Measurements from ENCODE around the gene CCDC187.

Gene CCDC187

DNA sequence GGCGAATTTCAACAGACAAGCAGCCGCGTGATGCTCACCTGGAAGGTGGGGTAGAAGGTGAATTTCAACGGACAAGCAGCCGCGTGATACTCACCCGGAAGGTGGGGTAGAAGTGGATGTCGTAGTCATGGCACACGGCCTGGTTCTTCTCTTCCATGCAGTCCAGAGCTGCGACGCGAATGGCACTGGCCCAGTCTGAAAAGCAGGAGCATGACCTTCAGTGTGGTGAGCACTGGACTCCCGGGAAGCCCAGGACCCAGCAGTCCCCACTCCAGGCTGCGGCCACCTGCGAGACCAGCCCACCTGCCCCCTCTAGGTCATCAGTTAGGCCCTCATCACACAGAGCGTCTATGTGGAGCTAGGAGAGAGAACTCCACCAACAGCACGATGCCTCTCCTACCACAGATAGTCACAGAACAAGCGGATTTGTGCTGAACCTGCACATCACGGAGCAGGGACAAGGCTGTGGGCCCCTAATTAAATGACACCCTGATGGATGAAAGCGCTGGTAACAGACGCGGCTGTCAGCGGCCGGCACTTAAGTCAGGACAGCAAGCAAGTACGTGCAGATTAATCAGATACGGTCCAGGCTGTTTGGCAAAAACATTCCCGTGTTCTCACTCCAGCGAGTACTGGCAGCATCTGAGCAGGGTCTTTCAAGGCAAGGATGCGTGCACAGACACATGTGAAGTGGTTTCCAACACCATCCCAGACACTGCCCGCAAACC, 77.0 kb downstream of the CCDC187 start:
- POLR2A ChIA-PET (ENCODE audit: low non-redundant PET): no interaction called here
- TF ChIP-seq, protein P1, sequence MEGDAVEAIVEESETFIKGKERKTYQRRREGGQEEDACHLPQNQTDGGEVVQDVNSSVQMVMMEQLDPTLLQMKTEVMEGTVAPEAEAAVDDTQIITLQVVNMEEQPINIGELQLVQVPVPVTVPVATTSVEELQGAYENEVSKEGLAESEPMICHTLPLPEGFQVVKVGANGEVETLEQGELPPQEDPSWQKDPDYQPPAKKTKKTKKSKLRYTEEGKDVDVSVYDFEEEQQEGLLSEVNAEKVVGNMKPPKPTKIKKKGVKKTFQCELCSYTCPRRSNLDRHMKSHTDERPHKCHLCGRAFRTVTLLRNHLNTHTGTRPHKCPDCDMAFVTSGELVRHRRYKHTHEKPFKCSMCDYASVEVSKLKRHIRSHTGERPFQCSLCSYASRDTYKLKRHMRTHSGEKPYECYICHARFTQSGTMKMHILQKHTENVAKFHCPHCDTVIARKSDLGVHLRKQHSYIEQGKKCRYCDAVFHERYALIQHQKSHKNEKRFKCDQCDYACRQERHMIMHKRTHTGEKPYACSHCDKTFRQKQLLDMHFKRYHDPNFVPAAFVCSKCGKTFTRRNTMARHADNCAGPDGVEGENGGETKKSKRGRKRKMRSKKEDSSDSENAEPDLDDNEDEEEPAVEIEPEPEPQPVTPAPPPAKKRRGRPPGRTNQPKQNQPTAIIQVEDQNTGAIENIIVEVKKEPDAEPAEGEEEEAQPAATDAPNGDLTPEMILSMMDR (conservative IDR thresholded peaks at IDR 0.05; ENCODE audit: low read depth): no peak
- CTCF ChIA-PET: interaction anchor here (0.6 to 1.3 kb wide), 7 partner anchors 11 to 261 kb away, joined by 3 to 5 read pairs (median 3); no protein-coding TSS in a partner anchor
- H3K27ac ChIP-seq: peak overlapping the region; percentile 80
- no peak for DNase-seq (ENCODE audit: low spot score)

DNA sequence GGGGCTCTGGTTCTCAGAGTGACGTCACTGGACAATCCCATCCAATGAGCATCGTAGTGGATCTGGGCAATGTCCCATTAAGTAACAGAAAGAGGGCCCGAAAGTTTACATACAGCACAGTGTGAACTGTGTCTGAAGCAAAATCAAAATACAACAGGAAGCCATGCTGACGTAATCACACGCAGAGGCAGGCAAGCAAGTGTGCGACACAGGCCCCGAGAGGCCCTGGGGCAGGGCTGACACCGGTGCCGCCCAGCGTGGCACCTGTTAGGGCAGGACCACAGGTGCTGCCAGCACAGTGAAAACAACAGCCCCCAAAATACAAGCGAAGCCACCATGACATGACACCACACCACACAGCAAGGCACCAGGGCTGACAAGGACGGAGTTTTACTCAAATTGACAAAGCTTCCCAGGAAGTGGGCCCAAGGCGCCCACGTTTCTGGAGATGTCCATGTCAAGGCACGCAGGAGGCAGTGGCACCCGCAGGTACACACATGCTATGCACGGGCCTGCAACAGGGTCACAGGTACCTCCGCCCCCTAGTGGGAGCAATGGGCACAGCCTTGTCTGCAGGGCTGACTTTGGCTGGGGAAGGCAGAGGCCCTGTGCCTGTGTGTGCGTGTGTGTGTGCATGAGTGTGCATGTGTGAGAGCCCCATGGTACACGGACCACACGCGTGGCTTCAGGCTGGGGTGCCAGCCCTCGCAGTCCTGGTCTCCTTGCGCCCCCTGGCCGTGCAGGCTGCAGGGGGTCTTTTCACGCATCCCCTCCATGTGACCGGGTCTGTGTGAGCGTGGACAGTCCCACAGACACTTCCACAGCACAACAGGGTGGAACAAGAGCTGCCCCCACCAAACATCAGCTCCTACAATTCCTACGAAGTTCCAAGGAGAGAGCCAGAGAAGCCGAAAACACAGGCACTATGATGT, 77.9 kb downstream of the CCDC187 start:
- peak overlapping the region; percentile 80 for H3K27ac ChIP-seq
- TF ChIP-seq, protein P1 (conservative IDR thresholded peaks at IDR 0.05; ENCODE audit: low read depth): peak; percentile 99
- DNase-seq (ENCODE audit: low spot score): peak; percentile 84
- CTCF ChIA-PET: interaction anchor here (0.6 to 1.3 kb wide), 15 partner anchors 8 to 1210 kb away, joined by 3 to 5 read pairs (median 3); no protein-coding TSS in a partner anchor
- POLR2A ChIA-PET (ENCODE audit: low non-redundant PET): no interaction called here

DNA sequence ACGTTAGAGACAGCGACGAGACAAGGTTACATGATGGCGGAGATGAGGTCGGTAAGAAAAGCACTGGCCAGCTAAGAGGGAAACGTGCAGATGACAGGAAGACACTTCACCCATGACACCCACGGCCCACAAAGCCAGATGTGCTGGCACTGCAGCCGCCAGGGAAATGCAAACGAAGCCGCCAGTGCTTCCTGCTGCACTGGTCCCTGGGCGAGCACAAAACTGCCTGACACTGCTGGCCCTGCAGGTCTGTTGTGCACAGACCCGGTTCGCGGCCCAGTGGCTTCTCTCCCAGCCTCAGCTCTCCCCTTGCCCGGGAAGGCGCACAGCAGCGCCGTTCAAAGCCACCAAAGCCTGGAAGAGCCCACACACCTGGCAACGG, 78.5 kb downstream of the CCDC187 start:
- CTCF ChIA-PET: interaction anchor here (0.6 to 1.3 kb wide), 11 partner anchors 9 to 1211 kb away, joined by 3 to 5 read pairs (median 3); no protein-coding TSS in a partner anchor
- POLR2A ChIA-PET (ENCODE audit: low non-redundant PET): no interaction called here
- TF ChIP-seq, protein P1 (conservative IDR thresholded peaks at IDR 0.05; ENCODE audit: low read depth): no peak
- peak overlapping the region; percentile 80 for H3K27ac ChIP-seq
- no peak for DNase-seq (ENCODE audit: low spot score)

DNA sequence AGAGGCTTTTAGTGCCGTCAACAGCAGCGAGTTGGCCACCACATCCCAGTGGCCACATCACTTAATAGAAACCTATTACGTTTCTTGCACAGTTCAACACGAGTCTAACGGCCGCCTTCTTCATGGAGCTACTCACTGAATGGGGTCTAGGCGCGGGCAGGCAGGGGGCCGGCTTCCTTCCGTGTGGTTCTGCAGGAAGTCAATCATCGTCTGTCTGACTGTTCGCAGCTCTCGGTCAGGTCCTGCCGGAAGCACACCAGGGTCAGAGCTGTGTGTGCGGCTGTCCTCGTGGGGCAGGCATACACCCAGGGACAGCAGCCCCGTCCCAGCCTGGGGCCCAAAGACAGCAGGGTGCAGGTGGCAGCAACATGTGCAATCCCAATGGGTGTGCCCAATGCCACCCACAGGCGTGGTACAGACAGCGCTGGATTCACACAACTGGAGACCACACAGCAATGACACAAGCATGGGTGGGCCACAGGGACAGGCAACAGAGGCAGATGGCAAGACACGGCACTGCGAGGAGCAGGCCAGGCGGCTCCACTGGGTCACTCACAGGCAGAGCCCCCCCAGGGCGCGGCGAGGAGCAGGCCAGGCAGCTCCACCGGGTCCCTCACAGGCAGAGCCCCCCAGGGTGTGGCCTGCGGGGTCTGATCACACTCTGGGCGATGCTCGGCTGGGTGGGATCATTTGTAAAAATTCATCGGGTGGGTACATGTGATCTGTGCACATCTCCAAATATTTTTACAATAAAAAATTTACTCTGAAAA, 79.8 kb downstream of the CCDC187 start:
- no peak for DNase-seq (ENCODE audit: low spot score)
- CTCF ChIA-PET: interaction anchor here (1.3 kb wide), 1 partner anchor 55 kb away, joined by 4 read pairs; no protein-coding TSS in a partner anchor
- peak overlapping the region; percentile 6; the same call in 1 of the 2 replicates for H3K27ac ChIP-seq
- POLR2A ChIA-PET (ENCODE audit: low non-redundant PET): no interaction called here
- TF ChIP-seq, protein P1 (conservative IDR thresholded peaks at IDR 0.05; ENCODE audit: low read depth): no peak

DNA sequence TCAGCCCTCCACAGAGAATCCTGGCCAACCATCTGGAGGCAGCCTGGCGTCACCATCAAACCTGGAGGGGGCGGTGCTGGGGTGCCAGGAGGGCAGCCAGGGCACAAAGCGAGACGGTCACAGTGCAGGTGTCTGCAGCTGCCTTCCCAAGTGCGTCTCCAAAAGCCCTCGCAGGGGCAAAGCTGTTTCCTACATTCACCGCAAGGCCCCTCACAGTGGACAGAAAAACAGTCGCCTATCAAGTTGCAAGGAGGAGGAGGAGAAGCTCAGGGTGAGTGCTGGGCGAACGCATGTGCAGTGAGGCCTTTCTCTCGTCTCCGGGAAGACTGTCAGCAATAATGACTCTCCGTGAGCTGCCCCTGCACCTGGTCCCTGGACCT, 81.0 kb downstream of the CCDC187 start:
- ChIA-PET POLR2A (ENCODE audit: low non-redundant PET) (interaction anchor here (0.5 kb wide), 1 partner anchor 61 kb away, joined by 3 read pairs; no protein-coding TSS in a partner anchor), CTCF (interaction anchor here (0.5 to 0.7 kb wide), 3 partner anchors 19 to 1810 kb away, joined by 3 to 4 read pairs (median 3); no protein-coding TSS in a partner anchor)
- H3K27ac ChIP-seq: peak overlapping the region; percentile 1; the same call in 1 of the 2 replicates
- TF ChIP-seq, protein P1 (conservative IDR thresholded peaks at IDR 0.05; ENCODE audit: low read depth): no peak
- no peak for DNase-seq (ENCODE audit: low spot score)
